ENCODE measurements around the gene LAMA4.

DNA sequence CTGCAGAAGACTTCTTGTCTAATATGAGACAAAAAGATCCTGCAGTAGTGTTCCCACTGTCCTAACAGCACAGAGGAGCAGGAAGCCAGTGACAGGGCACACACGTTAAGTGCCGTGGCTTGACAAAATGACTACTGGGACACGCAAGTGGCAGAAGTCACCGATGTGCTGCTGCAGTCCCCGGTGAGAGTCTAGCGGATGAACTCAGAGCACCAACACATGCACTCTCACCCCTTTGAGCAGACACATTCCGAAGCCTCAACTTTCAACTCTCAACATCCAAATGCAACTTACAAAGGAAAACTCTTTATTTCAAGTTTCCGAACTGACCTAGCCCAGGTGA, 898 bp downstream of the LAMA4 start:
- TF ChIP-seq FOXK2 (IDR thresholded peaks at IDR 0.05) = no peak
- no peak for TF ChIP-seq ARNT (IDR thresholded peaks at IDR 0.05)
- no peak for TF ChIP-seq ZNF384 (IDR thresholded peaks at IDR 0.05)
- TF ChIP-seq FOXM1 (IDR thresholded peaks at IDR 0.05; ENCODE audit: borderline replicate concordance) = no peak
- TF ChIP-seq BHLHE40 (IDR thresholded peaks at IDR 0.05; ENCODE audit: borderline replicate concordance) = no peak
- no peak for TF ChIP-seq CTBP1 (IDR thresholded peaks at IDR 0.05; ENCODE audit: borderline replicate concordance)
- TF ChIP-seq, protein P1, sequence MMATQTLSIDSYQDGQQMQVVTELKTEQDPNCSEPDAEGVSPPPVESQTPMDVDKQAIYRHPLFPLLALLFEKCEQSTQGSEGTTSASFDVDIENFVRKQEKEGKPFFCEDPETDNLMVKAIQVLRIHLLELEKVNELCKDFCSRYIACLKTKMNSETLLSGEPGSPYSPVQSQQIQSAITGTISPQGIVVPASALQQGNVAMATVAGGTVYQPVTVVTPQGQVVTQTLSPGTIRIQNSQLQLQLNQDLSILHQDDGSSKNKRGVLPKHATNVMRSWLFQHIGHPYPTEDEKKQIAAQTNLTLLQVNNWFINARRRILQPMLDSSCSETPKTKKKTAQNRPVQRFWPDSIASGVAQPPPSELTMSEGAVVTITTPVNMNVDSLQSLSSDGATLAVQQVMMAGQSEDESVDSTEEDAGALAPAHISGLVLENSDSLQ (IDR thresholded peaks at IDR 0.05) = no peak
- no peak for TF ChIP-seq FOXA1 (IDR thresholded peaks at IDR 0.05)
- no peak for TF ChIP-seq ELF4 (IDR thresholded peaks at IDR 0.05)
- TF ChIP-seq TARDBP (IDR thresholded peaks at IDR 0.05) = no peak
- TF ChIP-seq HDGF (IDR thresholded peaks at IDR 0.05; ENCODE audit: borderline replicate concordance) = 0 out of 2 replicates have a peak, but pooled peaks have one; percentile 68
- no peak for TF ChIP-seq SUZ12 (IDR thresholded peaks at IDR 0.05)

All from HEK293T (cell line).